Sigmoid colon (tissue), 3 donors: ENCODE results near the gene RNF151.

Experiments
- POLR2A ChIP-seq, 2 donors: fragments of 450-650 bp; IDR thresholded peaks; one replicate each; pipeline ENCODE4 v1.6.1; 2016; ENCODE audit warnings: antibody characterized with exemption in 2 of 2, mild to moderate bottlenecking in 2 of 2, moderate library complexity in 2 of 2
- TF ChIP-seq, protein P1 (sequence below), 4 experiments: fragments of 450-650 bp in 3 of 4; fragments of 200-600 bp in 1 of 4; IDR thresholded peaks; one replicate each; pipeline ENCODE4 v1.5.1; 2016 to 2019; ENCODE audit warnings: antibody characterized with exemption in 4 of 4, mild to moderate bottlenecking in 3 of 4, moderate library complexity in 2 of 4

DNA sequence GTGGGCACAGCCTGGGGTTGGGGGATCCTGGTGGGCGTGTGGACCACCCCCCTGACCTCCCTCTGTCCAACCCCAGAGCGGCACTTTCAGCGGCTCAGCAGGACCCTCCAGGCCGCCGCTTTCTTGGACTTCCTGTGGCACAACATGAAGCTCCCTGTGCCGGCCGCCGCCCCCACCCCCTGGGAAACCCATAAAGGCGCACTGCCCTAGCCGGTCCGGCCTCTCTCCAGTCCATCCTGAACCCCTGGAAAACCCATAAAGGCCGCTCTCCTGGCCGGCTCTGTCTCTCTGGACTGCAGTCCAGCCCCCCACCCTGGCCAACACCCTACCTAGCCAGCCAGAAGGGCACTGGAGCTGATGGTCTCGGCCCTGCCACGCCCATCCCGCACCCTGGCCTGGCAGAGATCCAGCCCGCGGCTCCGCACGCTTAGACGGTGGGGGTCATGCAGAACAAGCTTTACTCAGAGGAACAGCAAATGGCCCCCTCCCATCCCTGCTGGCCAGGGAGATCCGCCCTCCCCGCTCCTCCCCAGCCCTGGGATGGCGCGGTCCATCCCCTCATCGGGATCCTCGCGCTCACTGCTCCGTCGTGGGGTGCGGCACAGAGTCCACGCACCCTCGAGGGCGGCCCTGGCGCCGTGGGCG is 11.9 kb downstream of the RNF151 start:
- TF ChIP-seq POLR2A (IDR thresholded peaks at IDR 0.05): no peak
- TF ChIP-seq, protein P1, sequence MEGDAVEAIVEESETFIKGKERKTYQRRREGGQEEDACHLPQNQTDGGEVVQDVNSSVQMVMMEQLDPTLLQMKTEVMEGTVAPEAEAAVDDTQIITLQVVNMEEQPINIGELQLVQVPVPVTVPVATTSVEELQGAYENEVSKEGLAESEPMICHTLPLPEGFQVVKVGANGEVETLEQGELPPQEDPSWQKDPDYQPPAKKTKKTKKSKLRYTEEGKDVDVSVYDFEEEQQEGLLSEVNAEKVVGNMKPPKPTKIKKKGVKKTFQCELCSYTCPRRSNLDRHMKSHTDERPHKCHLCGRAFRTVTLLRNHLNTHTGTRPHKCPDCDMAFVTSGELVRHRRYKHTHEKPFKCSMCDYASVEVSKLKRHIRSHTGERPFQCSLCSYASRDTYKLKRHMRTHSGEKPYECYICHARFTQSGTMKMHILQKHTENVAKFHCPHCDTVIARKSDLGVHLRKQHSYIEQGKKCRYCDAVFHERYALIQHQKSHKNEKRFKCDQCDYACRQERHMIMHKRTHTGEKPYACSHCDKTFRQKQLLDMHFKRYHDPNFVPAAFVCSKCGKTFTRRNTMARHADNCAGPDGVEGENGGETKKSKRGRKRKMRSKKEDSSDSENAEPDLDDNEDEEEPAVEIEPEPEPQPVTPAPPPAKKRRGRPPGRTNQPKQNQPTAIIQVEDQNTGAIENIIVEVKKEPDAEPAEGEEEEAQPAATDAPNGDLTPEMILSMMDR (IDR thresholded peaks at IDR 0.05): no peak
